Left lung (tissue), 10 donors: ENCODE data around the gene PLEKHG3. TPM values are rescaled to one million over a fixed set of nuclear protein-coding genes. Genes with fewer than 3 reads are reported as not detected.

Experiments used
- ATAC-seq: fragments of 200-7000 bp; cut with Tn5 transposase; one replicate; pipeline ENCODE4 v1.9.1; 2020; ENCODE audit warnings: moderate library complexity
- DNase-seq, 4 donors: peaks; one replicate each; pipeline ENCODE4 v3.0.0-alpha.2; 2013 to 2020
- H3K27ac ChIP-seq, 2 donors: fragments of 200-600 bp; sonication (generic) in 1 of 2; one replicate each; pipeline versions ENCODE4 v1.5.0 to v1.8.0; 2020 to 2021
- H3K27me3 ChIP-seq, 2 donors: fragments of 200-600 bp; sonication (generic) in 1 of 2; one replicate each; pipeline versions ENCODE4 v1.5.0 to v1.8.0; 2020 to 2021
- H3K36me3 ChIP-seq, 2 donors: fragments of 200-600 bp; sonication (generic) in 1 of 2; one replicate each; pipeline versions ENCODE4 v1.5.0 to v1.8.0; 2020 to 2021
- H3K4me1 ChIP-seq, 2 donors: fragments of 200-600 bp; one replicate each; pipeline ENCODE4 v1.8.0; 2021
- H3K4me3 ChIP-seq, 2 donors: fragments of 200-600 bp; sonication (generic) in 1 of 2; one replicate each; pipeline versions ENCODE4 v1.5.0 to v1.8.0; 2020 to 2021; ENCODE audit warnings: mild to moderate bottlenecking in 1 of 2
- H3K9me3 ChIP-seq, 2 donors: fragments of 200-600 bp; sonication (generic) in 1 of 2; one replicate each; pipeline versions ENCODE4 v1.5.0 to v1.8.0; 2020 to 2021
- CTCF ChIP-seq, 2 donors: fragments of 200-600 bp; sonication (generic) in 1 of 2; IDR thresholded peaks; one replicate each; pipeline versions ENCODE4 v1.5.0 to v1.8.0; 2021; ENCODE audit warnings: antibody characterized with exemption in 2 of 2
- intact Hi-C, 2 donors: fragments of 100-400 bp; cut with DNase I; formaldehyde crosslinking; loops; one replicate each; pipeline versions ENCODE4 v1.11.2 to v1.14.2; 2022
- polyA plus RNA-seq, 6 donors: library from polyadenylated mRNA; unstranded; fragments of 120-200 nt; gene quantifications; one replicate each; pipeline ENCODE4 v1.2.1, GENCODE V29; 2013; ENCODE audit not compliant: insufficient read length in 6 of 6
- total RNA-seq, 2 donors: library from RNA; stranded (reverse); fragmentation: NEBNext Ultra II Directional; extraction: Animal tissue kit (Norgen Biotek cat#: 25700); gene quantifications; one replicate each; pipeline ENCODE4 v1.2.1, GENCODE V29; 2021
- donor health status: DM: no; HTN: yes; CAD: no.
- donor health status: DM: no; HTN: no; CAD: no.

PLEKHG3 gene
- total and polyA plus RNA-seq, 8 donors: 31.9 to 67.3 (median 56.0) TPM

- H3K27ac ChIP-seq: no peak overlapping the region
- DNase-seq (no peak), ATAC-seq (no peak)
- H3K9me3 ChIP-seq: no peaks in the 10 kb centered on the region
- intact Hi-C loops: no loop called here
- TF ChIP-seq CTCF (IDR thresholded peaks at IDR 0.05): no peak
- H3K27me3 ChIP-seq: no peaks in the 10 kb centered on the region
- peaks cover 0 to 4% of the 10 kb centered on the region in 2 donors for H3K4me1 ChIP-seq
- no peak overlapping the region for H3K4me3 ChIP-seq
- peaks cover 0 to 64% of the 10 kb centered on the region in 2 donors for H3K36me3 ChIP-seq
These were observed 28.4 kb downstream of the PLEKHG3 start for GRCh38 chr14:64732536-64733120.

GRCh38 chr14:64733321-64733720 lies 29.1 kb downstream of the PLEKHG3 start:
- Histone ChIP-seq H3K27ac (no peak overlapping the region), H3K9me3 (no peaks in the 10 kb centered on the region), H3K27me3 (no peaks in the 10 kb centered on the region), H3K4me3 (no peak overlapping the region), H3K36me3 (peaks cover 0 to 64% of the 10 kb centered on the region in 2 donors), H3K4me1 (no peaks in the 10 kb centered on the region)
- ATAC-seq: no peak
- DNase-seq: no peak
- intact Hi-C loops: no loop called here
- no peak for TF ChIP-seq CTCF (IDR thresholded peaks at IDR 0.05)

GRCh38 chr14:64733899-64734298 lies 29.7 kb downstream of the PLEKHG3 start:
- Histone ChIP-seq H3K4me1 (no peaks in the 10 kb centered on the region), H3K9me3 (no peaks in the 10 kb centered on the region), H3K27me3 (no peaks in the 10 kb centered on the region), H3K27ac (no peak overlapping the region), H3K36me3 (peaks cover 0 to 64% of the 10 kb centered on the region in 2 donors), H3K4me3 (no peak overlapping the region)
- DNase-seq: no peak
- intact Hi-C loops: no loop called here
- no peak for TF ChIP-seq CTCF (IDR thresholded peaks at IDR 0.05)
- no peak for ATAC-seq

GRCh38 chr14:64734990-64735389 lies 30.8 kb downstream of the PLEKHG3 start:
- intact Hi-C loops: no loop called here
- H3K4me1 ChIP-seq: no peaks in the 10 kb centered on the region
- no peak overlapping the region for H3K4me3 ChIP-seq
- H3K36me3 ChIP-seq: peaks cover 0 to 68% of the 10 kb centered on the region in 2 donors
- ATAC-seq (peak; percentile 80), DNase-seq (peak in 1 of 4 donors; percentile 70)
- no peaks in the 10 kb centered on the region for H3K9me3 ChIP-seq
- no peaks in the 10 kb centered on the region for H3K27me3 ChIP-seq
- H3K27ac ChIP-seq: no peak overlapping the region
- TF ChIP-seq CTCF (IDR thresholded peaks at IDR 0.05): no peak

GRCh38 chr14:64736271-64737169 lies 32.3 kb downstream of the PLEKHG3 start:
- ATAC-seq: no peak
- Histone ChIP-seq H3K36me3 (peaks cover 0 to 71% of the 10 kb centered on the region in 2 donors), H3K4me3 (no peak overlapping the region), H3K9me3 (no peaks in the 10 kb centered on the region), H3K4me1 (no peaks in the 10 kb centered on the region), H3K27ac (no peak overlapping the region), H3K27me3 (no peaks in the 10 kb centered on the region)
- intact Hi-C loops: no loop called here
- TF ChIP-seq CTCF (IDR thresholded peaks at IDR 0.05): no peak
- DNase-seq: peak in 1 of 4 donors; percentile 41
